Natural killer cell (primary cell): Measurements from ENCODE around the gene CLDN19. TPM values are rescaled to one million over a fixed set of nuclear protein-coding genes. Genes with fewer than 3 reads are reported as not detected.

Experiments
- ATAC-seq, 3 donors: fragments of 150-1000 bp in 2 of 3; fragments of 200-7000 bp in 1 of 3; cut with Tn5 transposase; 1 replicate in 1 of 3; 2 replicates in 2 of 3; pipeline ENCODE4 v1.10.0; 2021; ENCODE audit warnings: mild to moderate bottlenecking in 2 of 3, moderate library complexity in 2 of 3
- DNase-seq, 2 donors: peaks; one replicate each; pipeline versions ENCODE4 v3.0.0 to v3.0.0-alpha.2; 2013 to 2021; ENCODE audit warnings: mixed read lengths in 1 of 2
- H3K27ac ChIP-seq: one replicate; pipeline ENCODE4 v1.5.1; 2013; ENCODE audit warnings: mild to moderate bottlenecking, low read length
- H3K27me3 ChIP-seq: one replicate; pipeline ENCODE4 v1.6.1; 2013; ENCODE audit warnings: low read length; ENCODE audit not compliant: control insufficient read depth, insufficient read depth
- H3K36me3 ChIP-seq: one replicate; pipeline ENCODE4 v1.6.1; 2013; ENCODE audit warnings: low read length; ENCODE audit not compliant: control insufficient read depth, insufficient read depth
- H3K4me1 ChIP-seq: one replicate; pipeline ENCODE4 v1.6.1; 2013; ENCODE audit warnings: low read length; ENCODE audit not compliant: control insufficient read depth, insufficient read depth
- H3K4me3 ChIP-seq: one replicate; pipeline ENCODE4 v1.5.1; 2013; ENCODE audit warnings: low read length
- H3K9me3 ChIP-seq: one replicate; pipeline ENCODE4 v1.6.1; 2013; ENCODE audit warnings: low read length; ENCODE audit not compliant: control insufficient read depth, insufficient read depth
- H3K27ac Mint-ChIP-seq, 2 donors: one replicate each; pipeline ENCODE4 v1.8.0; 2022; ENCODE audit warnings: mild to moderate bottlenecking in 2 of 2, mixed read lengths in 2 of 2, moderate library complexity in 1 of 2
- H3K27me3 Mint-ChIP-seq, 2 donors: one replicate each; pipeline ENCODE4 v1.8.0; 2022; ENCODE audit warnings: low read depth in 2 of 2, mixed read lengths in 2 of 2
- H3K36me3 Mint-ChIP-seq: one replicate; pipeline ENCODE4 v1.8.0; 2022; ENCODE audit warnings: mixed read lengths
- H3K4me1 Mint-ChIP-seq, 2 donors: one replicate each; pipeline ENCODE4 v1.8.0; 2022; ENCODE audit warnings: mixed read lengths in 2 of 2
- H3K4me3 Mint-ChIP-seq: one replicate; pipeline ENCODE4 v1.8.0; 2022; ENCODE audit warnings: mild to moderate bottlenecking, moderate library complexity, mixed read lengths
- H3K9me3 Mint-ChIP-seq, 2 donors: one replicate each; pipeline ENCODE4 v1.8.0; 2022; ENCODE audit warnings: mixed read lengths in 2 of 2
- WGBS: methylation state at CpG from one replicate; pipeline ENCODE4 v1.1.7; 2013; ENCODE audit warnings: missing lambda C conversion rate; ENCODE audit not compliant: insufficient coverage; 5-methylcytosine and 5-hydroxymethylcytosine counted together
- intact Hi-C: fragments of 100-400 bp; cut with micrococcal nuclease; formaldehyde crosslinking; loops from one replicate; pipeline ENCODE4 v1.14.2; 2022
- total RNA-seq, 4 donors: library from RNA; stranded (reverse); fragments of 120-200 nt in 1 of 4; gene quantifications; one replicate each; pipeline versions ENCODE4 v1.2.3 to v1.2.4, GENCODE V29; 2013 to 2022
- TF ChIP-seq, protein P1 (sequence below): fragments of 200-600 bp; IDR thresholded peaks from one replicate; pipeline ENCODE4 v1.8.0; 2022; ENCODE audit warnings: antibody characterized with exemption

Gene CLDN19
- total RNA-seq, 3 donors from 2014 or later (not counting 1 experiment from before 2014, with no cell fraction given): not detected

DNA sequence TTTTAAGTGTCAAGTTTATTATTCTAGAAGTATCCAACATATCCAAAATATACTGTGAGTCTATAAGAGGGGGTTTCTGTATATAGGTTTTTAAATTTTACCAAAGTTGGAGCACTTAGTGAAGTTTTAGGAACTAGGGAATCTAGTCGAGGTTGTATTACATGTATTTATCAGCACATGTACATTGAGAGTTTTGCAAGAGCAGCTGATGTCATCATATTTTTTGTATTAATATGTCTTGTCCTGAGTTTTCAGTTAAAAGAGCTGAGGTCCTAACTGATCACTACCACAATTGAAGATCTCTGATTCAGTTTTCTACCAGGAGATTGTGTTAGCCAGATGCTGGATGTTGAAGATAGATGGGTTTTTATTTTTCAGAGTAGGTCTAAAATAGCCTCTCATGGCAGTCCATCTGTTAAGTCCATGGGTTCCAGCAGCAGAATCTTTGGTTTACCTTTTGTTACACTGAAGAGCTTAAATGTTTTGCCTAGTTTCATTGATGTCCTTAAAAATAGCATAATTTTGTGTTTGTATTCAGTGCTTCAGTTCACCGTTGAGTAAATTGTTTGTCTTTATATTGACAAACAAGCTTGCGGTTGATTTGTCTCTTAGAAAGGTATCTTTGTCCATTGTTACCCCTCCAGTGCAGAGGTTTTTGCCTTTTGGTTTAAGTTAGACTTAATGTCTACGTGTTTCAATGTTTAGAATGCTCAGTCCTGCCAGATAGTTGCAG lies 41.8 kb downstream of the CLDN19 start:
- Mint-ChIP-seq H3K27ac (peak overlapping the region; percentile 30 to 48), H3K4me1 (peaks cover 32 to 44% of the 10 kb centered on the region in 2 donors), H3K27me3 (no peaks in the 10 kb centered on the region), H3K9me3 (no peaks in the 10 kb centered on the region), H3K36me3 (peaks cover 25% of the 10 kb centered on the region), H3K4me3 (no peak overlapping the region)
- intact Hi-C loops: no loop called here
- peaks cover 78% of the 10 kb centered on the region for H3K36me3 ChIP-seq
- H3K9me3 ChIP-seq: no peaks in the 10 kb centered on the region
- H3K4me1 ChIP-seq: no peaks in the 10 kb centered on the region
- TF ChIP-seq, protein P1, sequence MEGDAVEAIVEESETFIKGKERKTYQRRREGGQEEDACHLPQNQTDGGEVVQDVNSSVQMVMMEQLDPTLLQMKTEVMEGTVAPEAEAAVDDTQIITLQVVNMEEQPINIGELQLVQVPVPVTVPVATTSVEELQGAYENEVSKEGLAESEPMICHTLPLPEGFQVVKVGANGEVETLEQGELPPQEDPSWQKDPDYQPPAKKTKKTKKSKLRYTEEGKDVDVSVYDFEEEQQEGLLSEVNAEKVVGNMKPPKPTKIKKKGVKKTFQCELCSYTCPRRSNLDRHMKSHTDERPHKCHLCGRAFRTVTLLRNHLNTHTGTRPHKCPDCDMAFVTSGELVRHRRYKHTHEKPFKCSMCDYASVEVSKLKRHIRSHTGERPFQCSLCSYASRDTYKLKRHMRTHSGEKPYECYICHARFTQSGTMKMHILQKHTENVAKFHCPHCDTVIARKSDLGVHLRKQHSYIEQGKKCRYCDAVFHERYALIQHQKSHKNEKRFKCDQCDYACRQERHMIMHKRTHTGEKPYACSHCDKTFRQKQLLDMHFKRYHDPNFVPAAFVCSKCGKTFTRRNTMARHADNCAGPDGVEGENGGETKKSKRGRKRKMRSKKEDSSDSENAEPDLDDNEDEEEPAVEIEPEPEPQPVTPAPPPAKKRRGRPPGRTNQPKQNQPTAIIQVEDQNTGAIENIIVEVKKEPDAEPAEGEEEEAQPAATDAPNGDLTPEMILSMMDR: no peak
- no peaks in the 10 kb centered on the region for H3K27me3 ChIP-seq
- DNase-seq (no peak), ATAC-seq (no peak)
- no peak overlapping the region for H3K27ac ChIP-seq
- 93% methylated on average over 4 of the region's 4 CpGs for WGBS
- no peak overlapping the region for H3K4me3 ChIP-seq

GRCh38 chr1:42692911-42693310 lies 47.1 kb downstream of the CLDN19 start:
- no peaks in the 10 kb centered on the region for H3K27me3 ChIP-seq
- Mint-ChIP-seq H3K36me3 (peaks cover 11% of the 10 kb centered on the region), H3K27ac (peak overlapping the region in 1 of 2 donors; percentile 34), H3K27me3 (no peaks in the 10 kb centered on the region), H3K9me3 (no peaks in the 10 kb centered on the region), H3K4me3 (no peak overlapping the region), H3K4me1 (peaks cover 63 to 74% of the 10 kb centered on the region in 2 donors)
- H3K4me3 ChIP-seq: no peak overlapping the region
- intact Hi-C loops: no loop called here
- DNase-seq: no peak
- WGBS: 90% methylated on average over 2 of the region's 2 CpGs
- H3K36me3 ChIP-seq: peaks cover 34% of the 10 kb centered on the region
- no peak for ATAC-seq
- H3K4me1 ChIP-seq: peaks cover 3% of the 10 kb centered on the region
- TF ChIP-seq, protein P1: no peak
- no peak overlapping the region for H3K27ac ChIP-seq
- no peaks in the 10 kb centered on the region for H3K9me3 ChIP-seq

- intact Hi-C loops: no loop called here
- Mint-ChIP-seq H3K4me1 (peaks cover 67 to 79% of the 10 kb centered on the region in 2 donors), H3K36me3 (peaks cover 11% of the 10 kb centered on the region), H3K27ac (peak overlapping the region in 1 of 2 donors; percentile 34), H3K27me3 (no peaks in the 10 kb centered on the region), H3K4me3 (no peak overlapping the region), H3K9me3 (no peaks in the 10 kb centered on the region)
- no peak for ATAC-seq
- WGBS: 70% methylated on average over 5 of the region's 5 CpGs
- Histone ChIP-seq H3K27ac (no peak overlapping the region), H3K9me3 (no peaks in the 10 kb centered on the region), H3K36me3 (peaks cover 30% of the 10 kb centered on the region), H3K4me3 (no peak overlapping the region), H3K4me1 (peaks cover 3% of the 10 kb centered on the region), H3K27me3 (no peaks in the 10 kb centered on the region)
- TF ChIP-seq, protein P1: no peak
- DNase-seq: no peak
Measured at GRCh38 chr1:42692461-42692860, 47.6 kb downstream of the CLDN19 start.

- peak in 2 of 3 donors; percentile 31 to 38 for ATAC-seq
- TF ChIP-seq, protein P1: no peak
- Mint-ChIP-seq H3K36me3 (peaks cover 5% of the 10 kb centered on the region), H3K9me3 (no peaks in the 10 kb centered on the region), H3K27me3 (no peaks in the 10 kb centered on the region), H3K27ac (no peak overlapping the region), H3K4me1 (peaks cover 75 to 83% of the 10 kb centered on the region in 2 donors), H3K4me3 (no peak overlapping the region)
- H3K9me3 ChIP-seq: no peaks in the 10 kb centered on the region
- no peaks in the 10 kb centered on the region for H3K27me3 ChIP-seq
- no peak overlapping the region for H3K4me3 ChIP-seq
- H3K27ac ChIP-seq: no peak overlapping the region
- H3K36me3 ChIP-seq: peaks cover 18% of the 10 kb centered on the region
- WGBS: 92% methylated on average over 4 of the region's 4 CpGs
- intact Hi-C loops: no loop called here
- peaks cover 3% of the 10 kb centered on the region for H3K4me1 ChIP-seq
- DNase-seq: no peak
Measured at GRCh38 chr1:42691157-42691498, 48.9 kb downstream of the CLDN19 start.
